Measurements from ENCODE around the gene SLC15A3. TPM values are rescaled to one million over a fixed set of nuclear protein-coding genes. Genes with fewer than 3 reads are reported as not detected.

Gene SLC15A3
- total RNA-seq, 2 donors from 2014 or later, result 2.0 to 6.2 TPM

DNA sequence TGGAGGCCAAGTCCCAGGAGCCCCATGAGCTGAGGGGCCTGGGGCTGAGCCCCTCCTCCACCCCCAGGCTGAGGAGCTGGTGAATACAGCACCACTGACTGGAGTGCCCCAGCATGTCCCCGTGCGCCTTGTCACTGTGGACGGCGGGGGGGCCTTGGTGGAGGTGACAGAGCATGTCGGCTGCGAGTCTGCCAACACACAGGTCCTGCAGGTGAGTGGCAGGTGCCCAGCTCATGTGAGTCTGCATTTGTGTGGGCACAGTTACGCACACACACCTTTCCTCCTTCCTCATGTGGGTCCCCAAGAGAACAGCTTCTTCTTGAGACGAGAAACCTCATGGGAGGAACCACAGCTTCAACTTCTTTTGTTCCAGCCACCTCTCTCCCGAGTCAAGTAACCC lies 20.1 kb downstream of the SLC15A3 start:
- Histone ChIP-seq H3K27ac (no peak overlapping the region), H3K36me3 (replicated peaks in 1 of 2; ENCODE audit: insufficient read depth in 1 of 2, low read depth in 2 of 2) (no peaks in the 10 kb centered on the region), H3K27me3 (no peaks in the 10 kb centered on the region), H3K4me3 (no peak overlapping the region), H3K4me1 (no peaks in the 10 kb centered on the region), H3K9me3 (no peaks in the 10 kb centered on the region)
- intact Hi-C loops (cut with DNase I), result no loop called here
- WGBS, 2 donors, result 78 to 83% methylated on average over 3 to 9 of the region's 9 CpGs
- no peak for DNase-seq
- TF ChIP-seq, protein P1, sequence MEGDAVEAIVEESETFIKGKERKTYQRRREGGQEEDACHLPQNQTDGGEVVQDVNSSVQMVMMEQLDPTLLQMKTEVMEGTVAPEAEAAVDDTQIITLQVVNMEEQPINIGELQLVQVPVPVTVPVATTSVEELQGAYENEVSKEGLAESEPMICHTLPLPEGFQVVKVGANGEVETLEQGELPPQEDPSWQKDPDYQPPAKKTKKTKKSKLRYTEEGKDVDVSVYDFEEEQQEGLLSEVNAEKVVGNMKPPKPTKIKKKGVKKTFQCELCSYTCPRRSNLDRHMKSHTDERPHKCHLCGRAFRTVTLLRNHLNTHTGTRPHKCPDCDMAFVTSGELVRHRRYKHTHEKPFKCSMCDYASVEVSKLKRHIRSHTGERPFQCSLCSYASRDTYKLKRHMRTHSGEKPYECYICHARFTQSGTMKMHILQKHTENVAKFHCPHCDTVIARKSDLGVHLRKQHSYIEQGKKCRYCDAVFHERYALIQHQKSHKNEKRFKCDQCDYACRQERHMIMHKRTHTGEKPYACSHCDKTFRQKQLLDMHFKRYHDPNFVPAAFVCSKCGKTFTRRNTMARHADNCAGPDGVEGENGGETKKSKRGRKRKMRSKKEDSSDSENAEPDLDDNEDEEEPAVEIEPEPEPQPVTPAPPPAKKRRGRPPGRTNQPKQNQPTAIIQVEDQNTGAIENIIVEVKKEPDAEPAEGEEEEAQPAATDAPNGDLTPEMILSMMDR (IDR thresholded peaks at IDR 0.05), result no peak
- TF ChIP-seq POLR2A (IDR thresholded peaks at IDR 0.05), result no peak
- ATAC-seq, result no peak

DNA sequence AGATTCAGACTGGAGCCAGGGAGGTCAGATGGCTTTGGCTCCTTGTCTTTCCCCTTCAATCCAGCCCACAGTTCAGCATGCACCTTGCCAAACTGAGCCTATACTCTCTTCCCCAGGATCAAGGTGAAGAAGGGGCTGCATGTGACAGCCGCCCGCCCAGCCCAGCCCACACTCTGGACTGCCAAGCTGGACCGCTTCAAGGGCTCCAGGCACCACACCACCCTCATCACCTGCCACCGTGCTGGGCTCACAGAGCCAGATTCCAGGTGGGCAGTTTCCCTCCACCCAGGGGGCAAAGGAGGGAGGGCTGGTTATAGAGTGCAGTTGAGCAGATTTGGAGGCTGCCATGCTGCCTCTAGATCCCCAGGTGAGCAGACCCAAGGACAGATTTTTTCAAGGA lies 21.6 kb downstream of the SLC15A3 start:
- Histone ChIP-seq H3K4me3 (no peak overlapping the region), H3K4me1 (peaks cover under 1% of the 10 kb centered on the region), H3K9me3 (no peaks in the 10 kb centered on the region), H3K36me3 (replicated peaks in 1 of 2; ENCODE audit: insufficient read depth in 1 of 2, low read depth in 2 of 2) (no peaks in the 10 kb centered on the region), H3K27ac (no peak overlapping the region), H3K27me3 (no peaks in the 10 kb centered on the region)
- ATAC-seq (no peak), DNase-seq (no peak)
- WGBS, 2 donors, result 75% methylated on average over 4 of the region's 4 CpGs; no CpG with 5 or more reads in 1 of the 2 donors
- intact Hi-C loops (cut with DNase I), result no loop called here
- TF ChIP-seq, protein P1 (IDR thresholded peaks at IDR 0.05), result no peak
- no peak for TF ChIP-seq POLR2A (IDR thresholded peaks at IDR 0.05)

DNA sequence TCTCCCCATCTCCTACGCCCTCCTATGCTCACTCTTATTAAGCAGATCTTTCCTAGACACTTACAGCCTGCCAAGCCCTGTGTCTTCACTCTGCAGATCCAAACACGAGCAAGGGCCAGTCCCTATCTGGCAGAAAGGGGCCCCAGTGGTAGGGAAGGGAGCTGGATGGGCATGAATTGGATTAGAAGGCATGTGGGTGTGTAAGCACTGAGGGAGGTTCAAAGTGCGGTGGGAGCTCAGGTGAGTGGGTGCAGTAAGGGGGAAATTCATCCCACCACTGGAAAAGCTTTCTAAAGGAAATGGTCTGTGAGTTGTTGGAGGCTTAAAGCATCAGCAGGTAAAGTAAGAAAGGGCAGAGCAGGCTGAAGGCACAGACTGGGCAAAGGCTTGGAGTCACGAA lies 22.2 kb downstream of the SLC15A3 start:
- intact Hi-C loops (cut with DNase I), result no loop called here
- H3K9me3 ChIP-seq, result no peaks in the 10 kb centered on the region
- peaks cover 0 to 6% of the 10 kb centered on the region in 2 donors for H3K27me3 ChIP-seq
- no peak for DNase-seq
- H3K36me3 ChIP-seq (replicated peaks in 1 of 2; ENCODE audit: insufficient read depth in 1 of 2, low read depth in 2 of 2), result no peaks in the 10 kb centered on the region
- 68 to 83% methylated on average over 4 of the region's 4 CpGs for WGBS, 2 donors
- TF ChIP-seq, protein P1 (IDR thresholded peaks at IDR 0.05), result no peak
- no peak for TF ChIP-seq POLR2A (IDR thresholded peaks at IDR 0.05)
- no peak overlapping the region for H3K4me3 ChIP-seq
- H3K4me1 ChIP-seq, result peaks cover 7% of the 10 kb centered on the region
- ATAC-seq, result no peak
- H3K27ac ChIP-seq, result no peak overlapping the region

DNA sequence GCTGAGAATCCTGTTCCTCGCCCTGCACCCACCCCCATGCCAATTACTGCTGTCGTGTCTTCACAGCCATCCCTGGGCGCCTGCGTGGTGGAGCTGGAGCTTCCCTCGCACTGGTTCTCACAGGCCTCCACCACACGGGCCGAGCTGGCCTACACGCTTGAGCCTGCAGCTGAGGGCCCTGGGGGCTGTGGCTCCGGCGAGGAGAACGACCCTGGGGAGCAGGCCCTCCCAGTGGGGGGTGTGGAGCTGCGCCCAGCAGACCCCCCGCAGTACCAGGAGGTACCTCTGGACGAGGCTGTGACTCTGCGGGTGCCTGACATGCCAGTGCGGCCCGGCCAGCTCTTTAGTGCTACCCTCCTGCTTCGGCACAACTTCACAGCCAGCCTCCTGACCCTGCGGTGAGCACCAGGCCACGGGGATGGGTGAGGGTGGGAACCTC lies 23.4 kb downstream of the SLC15A3 start:
- DNase-seq, result no peak
- peaks cover 18% of the 10 kb centered on the region for H3K4me1 ChIP-seq
- no peak for ATAC-seq
- no peak for TF ChIP-seq POLR2A (IDR thresholded peaks at IDR 0.05)
- TF ChIP-seq, protein P1 (IDR thresholded peaks at IDR 0.05), result no peak
- H3K4me3 ChIP-seq, result no peak overlapping the region
- H3K27me3 ChIP-seq, result peaks cover 0 to 9% of the 10 kb centered on the region in 2 donors
- WGBS, 2 donors, result 70 to 79% methylated on average over 2 to 17 of the region's 20 CpGs
- intact Hi-C loops (cut with DNase I), result no loop called here
- no peak overlapping the region for H3K27ac ChIP-seq
- H3K9me3 ChIP-seq, result no peaks in the 10 kb centered on the region
- H3K36me3 ChIP-seq (replicated peaks in 1 of 2; ENCODE audit: insufficient read depth in 1 of 2, low read depth in 2 of 2), result no peaks in the 10 kb centered on the region

DNA sequence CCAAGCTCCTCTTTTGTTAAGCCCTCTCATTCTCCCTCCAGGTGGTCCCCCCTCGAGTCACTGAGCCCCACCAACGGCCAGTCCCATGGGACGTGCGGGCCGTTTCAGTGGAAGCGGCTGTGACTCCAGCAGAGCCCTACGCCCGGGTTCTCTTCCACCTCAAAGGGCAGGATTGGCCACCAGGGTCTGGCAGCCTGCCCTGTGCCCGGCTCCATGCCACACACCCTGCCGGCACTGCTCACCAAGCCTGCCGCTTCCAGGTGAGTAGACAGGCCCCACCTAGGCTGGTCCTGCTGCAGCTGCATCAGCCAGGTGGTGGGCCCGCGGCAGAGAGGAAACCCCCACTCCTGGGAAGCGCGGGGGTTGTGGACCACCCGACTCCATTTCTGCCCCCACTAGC lies 24.4 kb downstream of the SLC15A3 start:
- TF ChIP-seq, protein P1 (IDR thresholded peaks at IDR 0.05), result no peak
- no peak for TF ChIP-seq POLR2A (IDR thresholded peaks at IDR 0.05)
- Histone ChIP-seq H3K4me3 (no peak overlapping the region), H3K36me3 (replicated peaks in 1 of 2; ENCODE audit: insufficient read depth in 1 of 2, low read depth in 2 of 2) (peaks cover 0 to 2% of the 10 kb centered on the region in 2 donors), H3K27me3 (peaks cover 0 to 9% of the 10 kb centered on the region in 2 donors), H3K4me1 (peaks cover 20% of the 10 kb centered on the region), H3K27ac (no peak overlapping the region), H3K9me3 (no peaks in the 10 kb centered on the region)
- intact Hi-C loops (cut with DNase I), result no loop called here
- no peak for DNase-seq
- WGBS, 2 donors, result 81 to 84% methylated on average over 14 to 16 of the region's 16 CpGs
- ATAC-seq, result no peak
